Activated naive CD4-positive, alpha-beta T cell treated with anti-CD3 and anti-CD28 coated beads, Interleukin-2, amount 10 ng/mL, durations not matched to agents 7 days and 5 days (primary cell): ENCODE measurements around the gene ST6GALNAC4.

Source experiments
- CTCF ChIA-PET: fragments of 350-600 bp; sonication (Branson Sonifier 250); formaldehyde crosslinking; loops from one replicate; lab custom pipeline; 2021; ENCODE audit warnings: antibody characterized with exemption; lab: Charles Lee
- DNase-seq: peaks from one replicate; pipeline ENCODE4 v3.0.0-alpha.2; 2020
- H3K27ac Mint-ChIP-seq: one replicate; pipeline ENCODE4 v1.8.0; 2021; ENCODE audit warnings: mild to moderate bottlenecking, moderate library complexity, mixed read lengths
- H3K27me3 Mint-ChIP-seq: one replicate; pipeline ENCODE4 v1.8.0; 2021; ENCODE audit warnings: mild to moderate bottlenecking, mixed read lengths
- H3K36me3 Mint-ChIP-seq: one replicate; pipeline ENCODE4 v1.8.0; 2021; ENCODE audit warnings: mixed read lengths
- H3K4me1 Mint-ChIP-seq: one replicate; pipeline ENCODE4 v1.8.0; 2021; ENCODE audit warnings: mixed read lengths
- H3K4me3 Mint-ChIP-seq: one replicate; pipeline ENCODE4 v1.8.0; 2021; ENCODE audit warnings: mild to moderate bottlenecking, moderate library complexity, mixed read lengths
- H3K9me3 Mint-ChIP-seq: one replicate; pipeline ENCODE4 v1.8.0; 2021; ENCODE audit warnings: mixed read lengths

Gene ST6GALNAC4

GRCh38 chr9:127868278-127868902, 48.5 kb downstream of the ST6GALNAC4 start:
- no peaks in the 10 kb centered on the region for H3K27me3 Mint-ChIP-seq
- DNase-seq = no peak
- H3K9me3 Mint-ChIP-seq = no peaks in the 10 kb centered on the region
- no peak overlapping the region for H3K4me3 Mint-ChIP-seq
- CTCF ChIA-PET = interaction anchor here (1.0 to 4.4 kb wide), 10 partner anchors 13 to 134 kb away, joined by 3 to 32 read pairs (median 11); partner anchors contain the start of genes ENG, ST6GALNAC4 and TOR2A
- H3K4me1 Mint-ChIP-seq = peaks cover 19% of the 10 kb centered on the region
- H3K36me3 Mint-ChIP-seq = peaks cover 17% of the 10 kb centered on the region
- no peak overlapping the region for H3K27ac Mint-ChIP-seq

GRCh38 chr9:127867356-127868277, 49.2 kb downstream of the ST6GALNAC4 start:
- Mint-ChIP-seq H3K27me3 (no peaks in the 10 kb centered on the region), H3K9me3 (no peaks in the 10 kb centered on the region), H3K27ac (no peak overlapping the region), H3K36me3 (peaks cover 17% of the 10 kb centered on the region), H3K4me1 (peaks cover 27% of the 10 kb centered on the region), H3K4me3 (no peak overlapping the region)
- no peak for DNase-seq
- CTCF ChIA-PET = interaction anchor here (0.5 to 1.4 kb wide), 2 partner anchors 75 to 133 kb away, joined by 3 to 5 read pairs; partner anchors contain the start of gene TOR2A

GRCh38 chr9:127866535-127866934, 50.3 kb downstream of the ST6GALNAC4 start:
- Mint-ChIP-seq H3K27ac (no peak overlapping the region), H3K4me3 (no peak overlapping the region), H3K4me1 (peaks cover 38% of the 10 kb centered on the region), H3K36me3 (peaks cover 17% of the 10 kb centered on the region), H3K9me3 (no peaks in the 10 kb centered on the region), H3K27me3 (no peaks in the 10 kb centered on the region)
- CTCF ChIA-PET = interaction anchor here (1.0 to 1.4 kb wide), 2 partner anchors 103 to 132 kb away, joined by 4 to 5 read pairs; partner anchors contain the start of gene TOR2A
- DNase-seq = no peak

- Mint-ChIP-seq H3K27ac (peak overlapping the region; percentile 34), H3K27me3 (no peaks in the 10 kb centered on the region), H3K4me1 (peaks cover 45% of the 10 kb centered on the region), H3K9me3 (no peaks in the 10 kb centered on the region), H3K36me3 (peaks cover 17% of the 10 kb centered on the region), H3K4me3 (no peak overlapping the region)
- DNase-seq = peak; percentile 52
- CTCF ChIA-PET = interaction anchor here (1.0 to 1.5 kb wide), 2 partner anchors 44 to 102 kb away, joined by 4 to 5 read pairs; no protein-coding TSS in a partner anchor
These were observed 51.0 kb downstream of the ST6GALNAC4 start for GRCh38 chr9:127865645-127866464.

- Mint-ChIP-seq H3K27me3 (peaks cover 5% of the 10 kb centered on the region), H3K36me3 (peaks cover 12% of the 10 kb centered on the region), H3K4me3 (no peak overlapping the region), H3K27ac (peak overlapping the region; percentile 87), H3K9me3 (no peaks in the 10 kb centered on the region), H3K4me1 (peaks cover 53% of the 10 kb centered on the region)
- DNase-seq = no peak
- CTCF ChIA-PET = interaction anchor here (0.8 to 1.6 kb wide), 4 partner anchors 9 to 254 kb away, joined by 3 to 5 read pairs (median 4); partner anchors contain the start of gene TOR2A
These were observed 53.6 kb downstream of the ST6GALNAC4 start for GRCh38 chr9:127863191-127863621.

GRCh38 chr9:127862075-127863011, 54.5 kb downstream of the ST6GALNAC4 start:
- CTCF ChIA-PET = interaction anchor here (0.8 to 1.6 kb wide), 5 partner anchors 7 to 255 kb away, joined by 3 to 5 read pairs (median 4); partner anchors contain the start of gene TOR2A
- Mint-ChIP-seq H3K36me3 (peaks cover 8% of the 10 kb centered on the region), H3K9me3 (no peaks in the 10 kb centered on the region), H3K4me3 (no peak overlapping the region), H3K4me1 (peaks cover 53% of the 10 kb centered on the region), H3K27me3 (peaks cover 5% of the 10 kb centered on the region), H3K27ac (peak overlapping the region; percentile 87)
- DNase-seq = peak; percentile 79

- H3K9me3 Mint-ChIP-seq = no peaks in the 10 kb centered on the region
- H3K4me3 Mint-ChIP-seq = no peak overlapping the region
- H3K27ac Mint-ChIP-seq = no peak overlapping the region
- CTCF ChIA-PET = no interaction called here
- H3K4me1 Mint-ChIP-seq = peaks cover 50% of the 10 kb centered on the region
- DNase-seq = no peak
- H3K36me3 Mint-ChIP-seq = peaks cover 3% of the 10 kb centered on the region
- H3K27me3 Mint-ChIP-seq = peaks cover 5% of the 10 kb centered on the region
These were observed 56.1 kb downstream of the ST6GALNAC4 start for GRCh38 chr9:127860779-127861178.

GRCh38 chr9:127860260-127860659, 56.6 kb downstream of the ST6GALNAC4 start:
- Mint-ChIP-seq H3K27me3 (peaks cover 5% of the 10 kb centered on the region), H3K36me3 (no peaks in the 10 kb centered on the region), H3K27ac (no peak overlapping the region), H3K4me1 (peaks cover 49% of the 10 kb centered on the region), H3K9me3 (no peaks in the 10 kb centered on the region), H3K4me3 (no peak overlapping the region)
- DNase-seq = no peak
- CTCF ChIA-PET = interaction anchor here (0.6 to 1.3 kb wide), 2 partner anchors 10 to 63 kb away, joined by 3 to 6 read pairs; no protein-coding TSS in a partner anchor

- H3K4me3 Mint-ChIP-seq = no peak overlapping the region
- H3K27ac Mint-ChIP-seq = no peak overlapping the region
- no peak for DNase-seq
- H3K36me3 Mint-ChIP-seq = peaks cover 4% of the 10 kb centered on the region
- H3K27me3 Mint-ChIP-seq = peaks cover 5% of the 10 kb centered on the region
- peaks cover 53% of the 10 kb centered on the region for H3K4me1 Mint-ChIP-seq
- CTCF ChIA-PET = interaction anchor here (1.0 kb wide), 1 partner anchor 124 kb away, joined by 3 read pairs; the partner anchor contains the start of gene TOR2A
- H3K9me3 Mint-ChIP-seq = no peaks in the 10 kb centered on the region
These were observed 58.8 kb downstream of the ST6GALNAC4 start for GRCh38 chr9:127858041-127858512.
